ENCODE results near the gene ZNF777. TPM values are rescaled to one million over a fixed set of nuclear protein-coding genes. Genes with fewer than 3 reads are reported as not detected.

Gene ZNF777
- total RNA-seq, 1 donor from 2014 or later, result 20.0 TPM

GRCh38 chr7:149459540-149460452 lies 1.1 kb downstream of the ZNF777 start:
- H3K27ac Mint-ChIP-seq, result no peak overlapping the region
- peak in 1 of 2 experiments; percentile 42 for DNase-seq (ENCODE audit: low spot score in 2 of 2, unreplicated experiment in 2 of 2)
- H3K36me3 Mint-ChIP-seq, result peaks cover 12% of the 10 kb centered on the region
- TF ChIP-seq CTCF (IDR thresholded peaks at IDR 0.05; ENCODE audit: unreplicated experiment), result no peak
- peaks cover 16% of the 10 kb centered on the region for H3K4me1 Mint-ChIP-seq
- H3K27me3 Mint-ChIP-seq (ENCODE audit: low read depth), result peaks cover 5% of the 10 kb centered on the region
- H3K9me3 Mint-ChIP-seq, result no peaks in the 10 kb centered on the region
- peak overlapping the region; percentile 28 for H3K4me3 Mint-ChIP-seq

GRCh38 chr7:149459201-149459539 lies 1.7 kb downstream of the ZNF777 start:
- Mint-ChIP-seq H3K9me3 (no peaks in the 10 kb centered on the region), H3K4me3 (peak overlapping the region; percentile 71), H3K36me3 (peaks cover 14% of the 10 kb centered on the region), H3K4me1 (peaks cover 16% of the 10 kb centered on the region), H3K27ac (peak overlapping the region; percentile 66), H3K27me3 (ENCODE audit: low read depth) (peaks cover 5% of the 10 kb centered on the region)
- DNase-seq (ENCODE audit: low spot score in 2 of 2, unreplicated experiment in 2 of 2), result no peak
- no peak for TF ChIP-seq CTCF (IDR thresholded peaks at IDR 0.05; ENCODE audit: unreplicated experiment)

- Mint-ChIP-seq H3K9me3 (no peaks in the 10 kb centered on the region), H3K27me3 (ENCODE audit: low read depth) (peaks cover 2% of the 10 kb centered on the region), H3K36me3 (peaks cover 14% of the 10 kb centered on the region), H3K27ac (peak overlapping the region; percentile 75), H3K4me1 (peaks cover 16% of the 10 kb centered on the region), H3K4me3 (peak overlapping the region; percentile 71)
- DNase-seq (ENCODE audit: low spot score in 2 of 2, unreplicated experiment in 2 of 2), result no peak
- no peak for TF ChIP-seq CTCF (IDR thresholded peaks at IDR 0.05; ENCODE audit: unreplicated experiment)
These were observed 2.6 kb downstream of the ZNF777 start for GRCh38 chr7:149458235-149458634.

- no peak for DNase-seq (ENCODE audit: low spot score in 2 of 2, unreplicated experiment in 2 of 2)
- Mint-ChIP-seq H3K27ac (no peak overlapping the region), H3K27me3 (ENCODE audit: low read depth) (peaks cover 2% of the 10 kb centered on the region)
These were observed 3.1 kb downstream of the ZNF777 start for GRCh38 chr7:149457766-149458165.

More at GRCh38 chr7:149457766-149458165, 3.1 kb downstream of the ZNF777 start:
- Mint-ChIP-seq H3K4me3 (peak overlapping the region; percentile 71), H3K9me3 (no peaks in the 10 kb centered on the region), H3K4me1 (peaks cover 16% of the 10 kb centered on the region), H3K36me3 (peaks cover 16% of the 10 kb centered on the region)
- TF ChIP-seq CTCF (IDR thresholded peaks at IDR 0.05; ENCODE audit: unreplicated experiment), result no peak
